Right ventricle myocardium superior (tissue), 1 donor: ENCODE data around the gene RFX8. TPM values are rescaled to one million over a fixed set of nuclear protein-coding genes. Genes with fewer than 3 reads are reported as not detected.

Experiments used
- ATAC-seq: fragments of 200-7000 bp; cut with Tn5 transposase; one replicate; pipeline ENCODE4 v1.9.1; 2020; ENCODE audit warnings: mild to moderate bottlenecking; ENCODE audit not compliant: poor library complexity
- DNase-seq: peaks from one replicate; pipeline ENCODE4 v3.0.0-alpha.2; 2020
- intact Hi-C: fragments of 100-400 bp; cut with DNase I; formaldehyde crosslinking; loops from one replicate; pipeline ENCODE4 v1.11.2; 2022
- total RNA-seq: library from RNA; stranded (reverse); fragmentation: NEBNext Ultra II Directional; extraction: Animal tissue kit (Norgen Biotek cat#: 25700); gene quantifications from one replicate; pipeline ENCODE4 v1.2.1, GENCODE V29; 2021
- donor health status: DM: no; HTN: yes; CAD: no; lungs with severe emphysema.

RFX8 gene
- total RNA-seq, 1 donor from 2014 or later = not detected

DNA sequence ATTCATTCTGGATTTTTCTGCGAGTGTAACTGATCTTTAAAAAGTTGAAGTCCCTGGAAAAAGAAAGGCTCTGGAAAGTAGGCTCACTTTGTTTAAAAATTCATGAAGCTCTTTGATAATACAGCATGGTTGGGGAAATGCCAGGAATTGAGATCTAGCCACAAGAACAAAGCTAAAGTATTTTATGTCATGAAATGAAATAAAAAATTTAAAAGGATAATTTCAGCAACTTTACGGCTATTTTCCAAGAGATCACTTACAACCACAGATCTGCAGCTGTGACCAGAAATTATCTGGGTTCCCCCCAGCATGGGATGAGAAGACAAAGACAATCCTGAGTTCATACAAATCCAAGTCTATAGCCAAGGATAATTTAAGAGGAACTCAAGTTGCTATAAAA, 25.3 kb upstream of the RFX8 start:
- intact Hi-C loops = no loop called here
- ATAC-seq (no peak), DNase-seq (no peak)

DNA sequence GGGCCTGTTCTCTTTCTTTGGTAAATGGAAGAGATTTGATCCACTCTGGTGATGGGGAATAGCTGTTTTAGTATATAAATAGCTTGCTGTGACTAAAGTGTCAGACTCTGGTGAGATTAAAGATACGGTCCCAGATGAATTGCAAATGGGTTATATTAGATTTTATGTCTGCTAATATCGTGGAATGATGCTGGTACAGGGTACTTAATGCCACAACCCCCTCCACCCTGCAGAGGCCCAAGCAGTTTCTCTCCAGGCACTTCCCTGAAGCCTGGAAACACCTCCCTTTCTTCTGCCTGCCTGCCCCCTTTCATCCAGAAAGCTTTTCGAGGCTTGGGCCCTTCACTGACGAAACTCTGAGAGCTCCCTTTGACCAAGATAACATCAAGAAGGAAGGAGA, 21.4 kb upstream of the RFX8 start:
- no peak for ATAC-seq
- intact Hi-C loops = no loop called here
- no peak for DNase-seq

DNA sequence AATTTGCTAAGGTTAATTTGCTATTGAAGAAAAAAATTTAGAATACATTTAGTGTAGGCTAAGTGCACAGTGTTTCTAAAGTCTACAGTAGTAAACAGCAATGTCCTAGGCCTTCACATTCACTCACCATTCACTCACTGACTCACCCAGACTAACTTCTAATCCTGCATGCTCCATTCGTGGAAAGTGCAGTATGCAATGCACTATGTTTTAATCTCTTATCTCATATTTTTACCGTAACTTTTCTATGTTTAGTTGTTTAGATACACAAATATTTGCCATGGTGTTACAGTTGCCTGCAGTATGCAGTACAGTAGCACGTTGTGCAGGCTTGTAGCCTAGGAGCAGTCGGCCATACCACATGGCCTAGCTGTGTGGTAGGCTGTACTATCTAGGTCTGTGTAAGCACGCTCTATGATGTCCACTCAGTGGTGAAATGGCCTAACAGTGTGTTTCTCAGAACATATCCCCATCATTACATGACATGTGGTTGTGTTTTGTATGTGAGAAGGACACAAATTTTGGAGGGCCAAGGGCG, 18.1 kb upstream of the RFX8 start:
- ATAC-seq (no peak), DNase-seq (no peak)
- intact Hi-C loops = no loop called here

DNA sequence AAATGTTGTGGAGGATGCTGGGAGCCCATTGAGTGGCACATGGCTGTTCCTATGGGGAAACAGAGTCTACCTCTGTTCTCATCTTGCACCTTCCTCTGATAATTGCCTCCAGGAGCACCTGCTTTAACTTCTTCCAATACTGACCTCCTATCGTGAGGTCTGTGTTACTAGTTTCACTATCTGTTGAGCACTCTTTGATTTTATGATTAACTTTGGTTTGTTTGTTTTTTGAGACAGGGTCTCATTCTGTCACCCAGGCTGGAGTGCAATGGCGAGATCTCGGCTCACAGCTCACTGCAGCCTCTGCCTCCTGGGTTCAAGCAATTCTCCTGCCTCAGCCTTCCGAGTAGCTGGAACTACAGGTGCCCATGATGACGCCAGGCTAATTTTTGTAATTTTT, 12.1 kb upstream of the RFX8 start:
- DNase-seq = no peak
- ATAC-seq = no peak
- intact Hi-C loops = no loop called here

- ATAC-seq (no peak), DNase-seq (no peak)
- intact Hi-C loops = no loop called here
Measured at GRCh38 chr2:101486258-101486701, 11.4 kb upstream of the RFX8 start.

GRCh38 chr2:101485856-101486255, 10.9 kb upstream of the RFX8 start:
- intact Hi-C loops = no loop called here
- ATAC-seq = no peak

GRCh38 chr2:101480764-101481163, 5.9 kb upstream of the RFX8 start:
- ATAC-seq (no peak), DNase-seq (no peak)
- intact Hi-C loops = no loop called here

More at GRCh38 chr2:101485856-101486255, 10.9 kb upstream of the RFX8 start:
- no peak for DNase-seq

DNA sequence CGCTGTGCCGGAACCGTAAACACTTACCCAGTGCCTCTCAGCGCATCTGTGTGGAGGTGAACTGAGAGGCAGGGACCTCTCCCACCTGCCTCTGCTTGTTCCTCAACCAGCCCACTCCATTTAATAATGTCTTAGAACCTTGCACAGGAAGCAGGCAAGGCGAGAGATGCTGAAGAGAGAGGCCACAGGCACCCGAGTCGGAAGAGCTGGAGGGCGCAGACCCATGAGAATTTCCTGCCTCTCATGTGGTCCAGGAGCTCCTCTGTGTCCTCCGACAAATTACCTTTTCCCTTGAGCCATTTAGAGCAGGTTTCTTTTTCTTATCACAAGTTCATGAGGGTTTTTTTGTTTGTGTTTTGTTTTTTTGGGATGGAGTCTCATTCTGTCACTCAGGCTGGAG, 4.9 kb upstream of the RFX8 start:
- DNase-seq = no peak
- intact Hi-C loops = no loop called here
- ATAC-seq = no peak

DNA sequence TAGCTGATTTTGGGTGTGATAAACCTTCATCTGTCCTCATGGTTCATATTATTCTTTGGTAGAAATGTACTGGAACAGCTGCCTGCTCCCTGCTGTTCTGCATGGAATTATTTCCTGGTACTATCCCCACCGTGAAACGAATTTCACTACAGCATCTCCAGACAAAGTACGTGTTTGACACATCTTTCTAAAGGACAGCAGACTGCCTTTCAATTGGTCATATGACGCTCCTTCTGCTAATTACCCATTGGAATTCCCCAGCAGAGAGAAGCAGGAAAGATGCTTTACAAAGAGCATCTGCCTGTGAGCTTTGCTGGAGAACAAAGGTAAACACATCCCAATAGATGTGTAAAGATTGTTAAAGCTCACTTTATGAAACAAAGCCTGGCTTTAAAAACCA, 4.4 kb upstream of the RFX8 start:
- intact Hi-C loops = no loop called here
- ATAC-seq (no peak), DNase-seq (no peak)

- ATAC-seq (no peak), DNase-seq (no peak)
- intact Hi-C loops = no loop called here
Measured at GRCh38 chr2:101478181-101479001, 3.5 kb upstream of the RFX8 start.

DNA sequence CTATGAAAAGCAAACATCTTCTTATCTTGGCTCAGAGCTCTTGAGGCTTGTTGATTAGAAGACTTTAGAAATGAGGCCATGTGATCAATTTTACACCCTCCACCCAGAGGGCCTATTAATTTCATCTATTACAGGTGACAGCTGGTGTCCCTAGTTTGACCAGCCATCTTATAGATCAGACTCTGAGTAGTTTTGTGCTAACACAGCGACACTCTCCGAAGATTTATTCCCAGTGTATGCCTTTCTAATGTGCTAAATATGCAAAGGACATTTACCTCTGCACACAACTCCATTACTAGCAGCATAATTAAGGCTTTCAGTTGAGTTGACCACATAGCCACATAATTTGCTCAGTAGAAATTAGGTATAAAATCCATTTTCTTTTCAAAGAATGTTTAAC, 2.6 kb upstream of the RFX8 start:
- ATAC-seq (no peak), DNase-seq (no peak)
- intact Hi-C loops = no loop called here

DNA sequence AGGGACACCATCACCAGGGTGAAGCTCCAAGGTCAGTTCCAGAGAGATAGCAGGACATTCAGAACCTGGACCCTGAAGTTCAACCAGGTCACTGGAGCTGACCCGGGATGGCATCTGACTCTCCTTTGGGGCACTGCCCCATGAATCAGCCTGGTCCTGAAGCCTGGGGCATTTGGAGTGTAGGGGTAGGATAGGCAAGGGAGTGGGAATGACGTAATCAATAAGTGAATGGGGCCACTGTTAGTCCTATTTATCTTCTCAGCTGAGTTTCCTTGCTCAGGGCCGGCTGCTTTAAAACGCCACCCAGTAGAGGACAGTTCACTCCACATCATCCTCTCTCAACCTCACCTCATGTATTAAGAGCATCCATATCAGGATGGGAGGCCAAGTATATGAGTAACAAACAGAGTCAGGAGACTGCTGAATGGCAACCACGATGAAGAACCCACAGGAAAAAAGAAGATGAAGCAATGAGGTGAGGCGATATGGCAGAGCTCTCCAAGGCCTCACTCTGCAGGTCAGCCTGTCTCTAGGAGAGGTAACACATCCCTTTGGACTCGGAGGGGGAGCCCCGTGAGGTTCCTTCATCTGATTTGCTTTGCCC, 1.8 kb upstream of the RFX8 start:
- DNase-seq (no peak), ATAC-seq (no peak)
- intact Hi-C loops = no loop called here

- intact Hi-C loops = no loop called here
- peak; percentile 72 for DNase-seq
- peak; percentile 92 for ATAC-seq
Measured at GRCh38 chr2:101473911-101474701, 806 bp downstream of the RFX8 start.

- DNase-seq (no peak), ATAC-seq (no peak)
- intact Hi-C loops = no loop called here
Measured at GRCh38 chr2:101473591-101473910, 1.4 kb downstream of the RFX8 start.

GRCh38 chr2:101469863-101470262, 5.0 kb downstream of the RFX8 start:
- ATAC-seq = no peak

GRCh38 chr2:101467306-101467705, 7.6 kb downstream of the RFX8 start:
- ATAC-seq = no peak
- intact Hi-C loops = no loop called here
- no peak for DNase-seq

More at GRCh38 chr2:101469863-101470262, 5.0 kb downstream of the RFX8 start:
- no peak for DNase-seq
- intact Hi-C loops = no loop called here

DNA sequence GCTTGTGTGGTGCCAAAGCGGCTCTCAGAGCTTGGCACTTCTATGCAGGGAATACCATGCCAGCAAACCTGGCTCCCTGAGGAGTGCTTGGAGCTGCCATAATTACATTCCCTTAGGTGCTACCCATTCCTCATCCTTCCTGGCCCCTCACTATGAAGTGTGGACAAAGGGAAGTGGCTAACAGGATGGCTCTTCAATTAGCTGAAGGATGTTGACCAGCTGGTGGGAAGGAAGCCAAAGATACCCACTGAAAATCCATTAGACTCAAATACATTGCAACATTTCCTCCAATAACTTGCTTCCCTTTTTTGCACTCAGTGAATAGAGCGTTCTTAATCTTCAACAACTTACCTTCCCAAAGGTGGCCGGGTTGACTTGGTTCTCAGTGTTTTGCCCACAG, 8.5 kb downstream of the RFX8 start:
- DNase-seq (no peak), ATAC-seq (peak; percentile 22)
- intact Hi-C loops = no loop called here

- ATAC-seq (no peak), DNase-seq (no peak)
- intact Hi-C loops = no loop called here
Measured at GRCh38 chr2:101464841-101465240, 10.1 kb downstream of the RFX8 start.

DNA sequence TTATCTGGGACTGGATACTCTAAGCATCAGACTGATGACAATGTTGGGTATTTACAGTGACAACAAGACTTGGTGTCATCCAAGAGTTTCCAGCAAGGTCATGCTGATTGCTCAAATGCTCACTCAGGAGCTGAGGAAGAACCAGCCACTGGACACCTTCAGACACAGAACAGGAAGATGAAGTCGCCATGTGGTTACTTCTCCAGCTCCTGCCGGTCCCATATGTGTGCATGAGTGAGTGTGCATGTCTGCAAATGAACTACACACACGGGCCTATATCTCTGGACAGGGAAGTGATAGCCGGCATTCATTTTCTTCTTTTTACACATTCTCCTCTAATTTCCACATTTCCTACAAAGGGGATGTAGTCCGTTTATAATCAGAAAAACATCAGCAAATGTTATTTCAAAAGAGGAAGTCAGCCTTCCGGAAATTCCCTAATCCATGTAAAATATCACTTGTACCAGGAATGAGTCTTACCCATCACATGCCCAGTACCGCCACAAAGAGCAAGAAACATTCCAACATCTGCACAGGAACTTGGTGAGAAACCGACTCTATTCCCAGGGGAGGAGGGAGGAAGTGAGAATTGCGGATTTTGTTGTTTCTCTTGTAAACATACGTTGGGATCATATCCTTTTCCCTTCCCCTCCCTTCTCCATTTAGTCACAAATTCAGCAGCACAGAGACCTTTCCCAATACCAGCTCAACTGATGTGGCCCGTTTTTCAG, 10.8 kb downstream of the RFX8 start:
- DNase-seq (no peak), ATAC-seq (peak; percentile 46)
- intact Hi-C loops = no loop called here
